ENCODE data around the gene ILRUN. TPM values are rescaled to one million over a fixed set of nuclear protein-coding genes. Genes with fewer than 3 reads are reported as not detected.

The ILRUN gene
- total and polyA plus RNA-seq, 9 of the 15 experiments (the other 6 are each of a cell fraction or from before 2014, with no cell fraction given) = 24.9 to 78.9 (median 53.4) TPM

- peak; percentile 44; the same call in 1 of the 2 replicates for TF ChIP-seq KLF16 (IDR thresholded peaks at IDR 0.05)
- TF ChIP-seq DLX4 (CRISPR knock-in tag; IDR thresholded peaks at IDR 0.05) = no peak
- TF ChIP-seq CTCF (IDR thresholded peaks at IDR 0.05 in 2 of 3, conservative IDR thresholded peaks at IDR 0.05 in 1 of 3; ENCODE audit: insufficient read depth in 2 of 3, low read depth in 1 of 3, low read length in 3 of 3) = no peak
- no peak for TF ChIP-seq NR2C1 (IDR thresholded peaks at IDR 0.05)
- TF ChIP-seq NR2C1 (tag; IDR thresholded peaks at IDR 0.05) = no peak
- TF ChIP-seq NBN (IDR thresholded peaks at IDR 0.05; ENCODE audit: low read depth) = no peak
- 0 out of 2 replicates have a peak, but pooled peaks have one; percentile 41 for TF ChIP-seq ZNF609 (CRISPR knock-in tag; IDR thresholded peaks at IDR 0.05; ENCODE audit: borderline replicate concordance)
- TF ChIP-seq ZNF592 (IDR thresholded peaks at IDR 0.05) = no peak
- TF ChIP-seq ZSCAN29 (IDR thresholded peaks at IDR 0.05) = no peak
- peak; percentile 87 for TF ChIP-seq CBFA2T3 (IDR thresholded peaks at IDR 0.05)
- peak; percentile 94 for TF ChIP-seq ZNF384 (IDR thresholded peaks at IDR 0.05; ENCODE audit: low read depth, low read length)
These were observed 18.1 kb upstream of the ILRUN start (continued) for GRCh38 chr6:34714663-34715062.

Measured in K562 (cell line).